OCI-LY1 (cell line): ENCODE measurements around the gene CDH8.

Experiments used
- EZH2 ChIP-seq: fragments of 200-600 bp; sonication (generic), shearing (Covaris generic); IDR thresholded peaks from 2 replicates; pipeline ENCODE4 v1.8.0; 2017; ENCODE audit warnings: borderline replicate concordance, mixed run types, mild to moderate bottlenecking, antibody characterized with exemption, low read length, moderate library complexity, mixed read lengths
- TF ChIP-seq, protein P1 (sequence below): fragments of 200-600 bp; sonication (generic), shearing (Covaris generic); IDR thresholded peaks from 2 replicates; pipeline ENCODE4 v1.5.1; 2017; ENCODE audit warnings: mild to moderate bottlenecking, antibody characterized with exemption, low read length, moderate library complexity, mixed read lengths

DNA sequence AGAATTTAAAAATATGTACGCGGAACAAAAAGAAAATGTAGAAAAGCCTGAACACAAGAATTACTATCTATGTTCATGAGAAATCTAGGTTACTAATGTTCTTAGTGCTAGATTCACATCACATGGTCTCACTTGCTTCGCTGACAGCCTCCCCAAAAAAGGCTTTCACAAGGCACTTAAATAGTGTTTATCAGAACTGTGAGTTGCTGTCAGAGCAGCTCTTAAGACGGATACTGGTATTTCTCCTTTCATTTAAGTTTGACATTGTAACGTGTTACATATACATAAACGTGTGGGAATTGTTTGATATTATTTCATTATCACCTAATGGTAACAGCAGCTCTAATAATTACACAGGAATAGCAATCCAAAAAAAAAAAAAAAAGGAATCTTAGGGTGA lies 150.9 kb downstream of the CDH8 start:
- TF ChIP-seq, protein P1, sequence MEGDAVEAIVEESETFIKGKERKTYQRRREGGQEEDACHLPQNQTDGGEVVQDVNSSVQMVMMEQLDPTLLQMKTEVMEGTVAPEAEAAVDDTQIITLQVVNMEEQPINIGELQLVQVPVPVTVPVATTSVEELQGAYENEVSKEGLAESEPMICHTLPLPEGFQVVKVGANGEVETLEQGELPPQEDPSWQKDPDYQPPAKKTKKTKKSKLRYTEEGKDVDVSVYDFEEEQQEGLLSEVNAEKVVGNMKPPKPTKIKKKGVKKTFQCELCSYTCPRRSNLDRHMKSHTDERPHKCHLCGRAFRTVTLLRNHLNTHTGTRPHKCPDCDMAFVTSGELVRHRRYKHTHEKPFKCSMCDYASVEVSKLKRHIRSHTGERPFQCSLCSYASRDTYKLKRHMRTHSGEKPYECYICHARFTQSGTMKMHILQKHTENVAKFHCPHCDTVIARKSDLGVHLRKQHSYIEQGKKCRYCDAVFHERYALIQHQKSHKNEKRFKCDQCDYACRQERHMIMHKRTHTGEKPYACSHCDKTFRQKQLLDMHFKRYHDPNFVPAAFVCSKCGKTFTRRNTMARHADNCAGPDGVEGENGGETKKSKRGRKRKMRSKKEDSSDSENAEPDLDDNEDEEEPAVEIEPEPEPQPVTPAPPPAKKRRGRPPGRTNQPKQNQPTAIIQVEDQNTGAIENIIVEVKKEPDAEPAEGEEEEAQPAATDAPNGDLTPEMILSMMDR = no peak
- no peak for TF ChIP-seq EZH2
